Subcutaneous adipose tissue (tissue), 4 donors: ENCODE data around the gene PRKCB. TPM values are rescaled to one million over a fixed set of nuclear protein-coding genes. Genes with fewer than 3 reads are reported as not detected.

Source experiments
- CTCF ChIP-seq: fragments of 450-650 bp; IDR thresholded peaks from one replicate; pipeline ENCODE4 v1.5.1; 2016; ENCODE audit warnings: low read depth, mild to moderate bottlenecking, control low read depth, antibody characterized with exemption, moderate library complexity
- total RNA-seq, 4 donors: library from RNA; depleted of rRNA; stranded (reverse); fragments of >200 nt; gene quantifications; one replicate each; pipeline ENCODE4 v1.1.0, GENCODE V29; 2016

The PRKCB gene
- total RNA-seq, 4 donors from 2014 or later = 3.4 to 16.5 (median 5.7) TPM

GRCh38 chr16:24221219-24221618 is 385.4 kb downstream of the PRKCB start:
- TF ChIP-seq CTCF = no peak

GRCh38 chr16:24228514-24228913 is 392.7 kb downstream of the PRKCB start:
- TF ChIP-seq CTCF = no peak

- TF ChIP-seq CTCF = no peak
Observed at GRCh38 chr16:24232936-24233335, 397.2 kb downstream of the PRKCB start.

GRCh38 chr16:24234737-24235136 is 399.0 kb downstream of the PRKCB start:
- no peak for TF ChIP-seq CTCF

- no peak for TF ChIP-seq CTCF
Observed at GRCh38 chr16:24235806-24236205, 400.0 kb downstream of the PRKCB start.

GRCh38 chr16:24246911-24247607 is 411.3 kb downstream of the PRKCB start:
- TF ChIP-seq CTCF = no peak

- TF ChIP-seq CTCF = no peak
Observed at GRCh38 chr16:24253192-24253591, 417.4 kb downstream of the PRKCB start.
